ENCODE measurements around the gene TAS1R3. TPM values are rescaled to one million over a fixed set of nuclear protein-coding genes. Genes with fewer than 3 reads are reported as not detected.

The TAS1R3 gene
- total RNA-seq, 1 experiment from 2014 or later: 0.28 TPM

DNA sequence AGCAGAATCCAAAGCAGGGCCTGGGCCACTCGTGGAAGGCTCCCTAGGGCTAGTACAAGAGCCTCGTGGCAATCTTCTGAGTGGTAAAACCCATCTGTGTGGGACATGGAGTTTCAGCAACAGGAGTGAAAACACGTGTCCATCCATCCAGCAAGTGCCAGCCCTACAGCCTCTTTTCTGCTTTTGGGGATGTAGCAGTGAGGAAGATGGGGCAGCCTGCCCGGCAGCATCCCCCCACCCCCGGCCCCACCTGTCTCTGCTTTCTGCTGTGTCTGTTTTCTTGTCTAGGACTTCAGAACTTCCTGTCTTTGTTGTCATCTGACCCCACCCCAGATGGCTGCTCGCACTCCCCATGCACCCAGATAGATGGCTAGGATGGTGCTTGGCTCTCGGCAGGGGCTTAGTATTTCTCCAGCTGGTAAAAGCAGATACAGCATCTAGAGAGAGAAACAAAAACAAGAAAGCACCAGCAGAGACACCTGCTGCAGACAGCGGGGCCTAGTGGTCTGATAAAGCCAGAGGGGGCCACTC lies 4.9 kb upstream of the TAS1R3 start:
- Mint-ChIP-seq H3K27ac (no peak overlapping the region), H3K9me3 (no peaks in the 10 kb centered on the region), H3K36me3 (ENCODE audit: insufficient read depth in 1 of 3, low read depth in 3 of 3) (peaks cover 4 to 9% (median 7%) of the 10 kb centered on the region in 3 experiments), H3K4me3 (peak overlapping the region in 1 of 2 experiments; percentile 58; a peak in 3 of 5 replicates), H3K27me3 (ENCODE audit: low read depth) (peaks cover 1% of the 10 kb centered on the region; the same call in 1 of the 2 replicates), H3K4me1 (peaks cover 2 to 13% of the 10 kb centered on the region in 2 experiments)
- Histone ChIP-seq H2BK20ac (ENCODE audit: low read depth, low read length, poor library complexity, severe bottlenecking) (no peak overlapping the region), H4K8ac (replicated peaks; ENCODE audit: insufficient read length, low read depth, low read length) (no peak overlapping the region), H3K27ac (ENCODE audit: insufficient read length, low read depth, low read length) (no peak overlapping the region), H3T11ph (ENCODE audit: low read length) (no peak overlapping the region), H3K9ac (ENCODE audit: extremely low read depth, insufficient read length, low read length) (no peak overlapping the region), H3K4me2 (ENCODE audit: insufficient read depth, insufficient read length, low read length) (no peak overlapping the region), H4K91ac (ENCODE audit: insufficient read length, low read depth, low read length) (no peak overlapping the region), H3K79me2 (ENCODE audit: insufficient read depth, low read length) (peaks cover 15% of the 10 kb centered on the region; the same call in 1 of the 2 replicates), H2AFZ (ENCODE audit: low read length) (no peak overlapping the region), H3K56ac (ENCODE audit: insufficient read length, low read depth, low read length) (no peak overlapping the region), H2BK12ac (ENCODE audit: insufficient read length, low read depth, low read length) (no peak overlapping the region), H3K4me1 (ENCODE audit: insufficient read depth, low read length) (no peaks in the 10 kb centered on the region), H2AK5ac (ENCODE audit: insufficient read length, low read length) (no peak overlapping the region), H3K18ac (ENCODE audit: insufficient read length, low read depth, low read length) (no peak overlapping the region), H2BK120ac (ENCODE audit: low read depth, low read length, poor library complexity, severe bottlenecking) (no peak overlapping the region), H3K9me3 (ENCODE audit: control insufficient read depth, low read depth, low read length) (no peaks in the 10 kb centered on the region), H3K4ac (ENCODE audit: low read depth, low read length) (no peak overlapping the region), H3K23ac (ENCODE audit: insufficient read length, low read depth, low read length) (no peak overlapping the region), H3K14ac (ENCODE audit: insufficient read depth, low read length) (no peak overlapping the region), H3K27me3 (ENCODE audit: insufficient read depth, low read length) (no peaks in the 10 kb centered on the region), H2BK5ac (ENCODE audit: insufficient read length, low read length) (no peak overlapping the region), H3K23me2 (ENCODE audit: insufficient read length, low read depth, low read length, poor library complexity, severe bottlenecking) (peaks cover 8% of the 10 kb centered on the region), H2BK15ac (ENCODE audit: low read depth, low read length) (no peak overlapping the region), H4K5ac (ENCODE audit: insufficient read length, low read depth, low read length) (no peak overlapping the region), H3K79me1 (ENCODE audit: insufficient read depth, low read depth, low read length, poor library complexity, severe bottlenecking) (peaks cover 4% of the 10 kb centered on the region), H4K20me1 (ENCODE audit: control insufficient read depth, insufficient read depth, insufficient read length) (peaks cover 5% of the 10 kb centered on the region)
- TF ChIP-seq, protein P1, sequence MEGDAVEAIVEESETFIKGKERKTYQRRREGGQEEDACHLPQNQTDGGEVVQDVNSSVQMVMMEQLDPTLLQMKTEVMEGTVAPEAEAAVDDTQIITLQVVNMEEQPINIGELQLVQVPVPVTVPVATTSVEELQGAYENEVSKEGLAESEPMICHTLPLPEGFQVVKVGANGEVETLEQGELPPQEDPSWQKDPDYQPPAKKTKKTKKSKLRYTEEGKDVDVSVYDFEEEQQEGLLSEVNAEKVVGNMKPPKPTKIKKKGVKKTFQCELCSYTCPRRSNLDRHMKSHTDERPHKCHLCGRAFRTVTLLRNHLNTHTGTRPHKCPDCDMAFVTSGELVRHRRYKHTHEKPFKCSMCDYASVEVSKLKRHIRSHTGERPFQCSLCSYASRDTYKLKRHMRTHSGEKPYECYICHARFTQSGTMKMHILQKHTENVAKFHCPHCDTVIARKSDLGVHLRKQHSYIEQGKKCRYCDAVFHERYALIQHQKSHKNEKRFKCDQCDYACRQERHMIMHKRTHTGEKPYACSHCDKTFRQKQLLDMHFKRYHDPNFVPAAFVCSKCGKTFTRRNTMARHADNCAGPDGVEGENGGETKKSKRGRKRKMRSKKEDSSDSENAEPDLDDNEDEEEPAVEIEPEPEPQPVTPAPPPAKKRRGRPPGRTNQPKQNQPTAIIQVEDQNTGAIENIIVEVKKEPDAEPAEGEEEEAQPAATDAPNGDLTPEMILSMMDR (conservative IDR thresholded peaks at IDR 0.05): no peak
- DNase-seq: no peak
- no CpG with 5 or more reads among the region's 8 CpGs for WGBS (ENCODE audit: extremely low coverage, insufficient read length, low lambda C conversion rate)
